Mucosa of descending colon (tissue), 3 donors: ENCODE results near the gene SNX4. TPM values are rescaled to one million over a fixed set of nuclear protein-coding genes. Genes with fewer than 3 reads are reported as not detected.
A peak's percentile ranks its signal among the peaks of the same experiment; 100 is the strongest.

Experiments
- ATAC-seq: fragments of 200-7000 bp; cut with Tn5 transposase; one replicate; pipeline ENCODE4 v1.9.1; 2020; ENCODE audit warnings: mild to moderate bottlenecking, moderate library complexity
- DNase-seq, 3 donors: peaks; one replicate each; pipeline ENCODE4 v3.0.0-alpha.2; 2020
- H3K36me3 ChIP-seq: fragments of 200-600 bp; one replicate; pipeline ENCODE4 v1.8.0; 2021; ENCODE audit warnings: low read depth, mild to moderate bottlenecking
- H3K4me1 ChIP-seq: fragments of 200-600 bp; one replicate; pipeline ENCODE4 v1.8.0; 2021; ENCODE audit warnings: low read depth, mild to moderate bottlenecking
- H3K4me3 ChIP-seq: fragments of 200-600 bp; one replicate; pipeline ENCODE4 v1.8.0; 2021; ENCODE audit warnings: mild to moderate bottlenecking
- H3K9me3 ChIP-seq: fragments of 200-600 bp; one replicate; pipeline ENCODE4 v1.8.0; 2021; ENCODE audit warnings: mild to moderate bottlenecking
- intact Hi-C, 2 donors: fragments of 100-400 bp; cut with DNase I in 1 of 2; cut with micrococcal nuclease in 1 of 2; formaldehyde crosslinking; loops; one replicate each; pipeline versions ENCODE4 v1.11.0 to v1.11.1; 2022; cut with DNase I, micrococcal nuclease
- total RNA-seq, 3 donors: library from RNA; stranded (reverse); fragmentation: NEBNext Ultra II Directional in 2 of 3; extraction: Animal tissue kit (Norgen Biotek cat#: 25700) in 2 of 3; gene quantifications; one replicate each; pipeline versions ENCODE4 v1.2.1 to v1.2.4, GENCODE V29; 2021 to 2023
- TF ChIP-seq, protein P1 (sequence below): fragments of 200-600 bp; IDR thresholded peaks from one replicate; pipeline ENCODE4 v1.8.0; 2022; ENCODE audit warnings: antibody characterized with exemption, mild to moderate bottlenecking
- donor health status: DM: no; HTN: no; CAD: no; lungs with moderate emphysema.
- donor health status: DM: no; HTN: no; CAD: no.
- donor health status: DM: no; HTN: yes; CAD: no.

The SNX4 gene
- total RNA-seq, 3 donors from 2014 or later: 34.5 to 50.6 (median 46.9) TPM

DNA sequence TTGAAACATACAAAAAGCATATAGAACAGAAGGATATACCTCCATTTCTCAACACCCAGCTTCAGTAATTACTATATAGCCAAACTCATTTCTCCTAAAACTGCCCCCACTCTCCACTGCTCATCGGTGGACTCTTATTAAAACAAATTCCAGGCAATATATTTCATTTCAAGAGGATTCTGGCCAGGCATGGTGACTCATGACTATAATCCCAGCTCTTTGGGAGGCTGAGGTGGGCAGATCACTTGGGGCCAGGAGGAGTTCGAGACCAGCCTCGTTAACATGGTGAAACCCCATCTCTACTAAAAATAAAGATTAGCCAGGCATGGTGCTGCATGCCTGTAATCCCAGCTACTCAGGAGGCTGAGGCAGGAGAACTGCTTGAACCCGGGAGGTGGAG lies 40.9 kb downstream of the SNX4 start:
- ATAC-seq (no peak), DNase-seq (no peak)
- H3K4me1 ChIP-seq: no peaks in the 10 kb centered on the region
- intact Hi-C loops: no loop called here
- TF ChIP-seq, protein P1, sequence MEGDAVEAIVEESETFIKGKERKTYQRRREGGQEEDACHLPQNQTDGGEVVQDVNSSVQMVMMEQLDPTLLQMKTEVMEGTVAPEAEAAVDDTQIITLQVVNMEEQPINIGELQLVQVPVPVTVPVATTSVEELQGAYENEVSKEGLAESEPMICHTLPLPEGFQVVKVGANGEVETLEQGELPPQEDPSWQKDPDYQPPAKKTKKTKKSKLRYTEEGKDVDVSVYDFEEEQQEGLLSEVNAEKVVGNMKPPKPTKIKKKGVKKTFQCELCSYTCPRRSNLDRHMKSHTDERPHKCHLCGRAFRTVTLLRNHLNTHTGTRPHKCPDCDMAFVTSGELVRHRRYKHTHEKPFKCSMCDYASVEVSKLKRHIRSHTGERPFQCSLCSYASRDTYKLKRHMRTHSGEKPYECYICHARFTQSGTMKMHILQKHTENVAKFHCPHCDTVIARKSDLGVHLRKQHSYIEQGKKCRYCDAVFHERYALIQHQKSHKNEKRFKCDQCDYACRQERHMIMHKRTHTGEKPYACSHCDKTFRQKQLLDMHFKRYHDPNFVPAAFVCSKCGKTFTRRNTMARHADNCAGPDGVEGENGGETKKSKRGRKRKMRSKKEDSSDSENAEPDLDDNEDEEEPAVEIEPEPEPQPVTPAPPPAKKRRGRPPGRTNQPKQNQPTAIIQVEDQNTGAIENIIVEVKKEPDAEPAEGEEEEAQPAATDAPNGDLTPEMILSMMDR: no peak
- no peak overlapping the region for H3K4me3 ChIP-seq
- no peaks in the 10 kb centered on the region for H3K9me3 ChIP-seq
- H3K36me3 ChIP-seq: no peaks in the 10 kb centered on the region

DNA sequence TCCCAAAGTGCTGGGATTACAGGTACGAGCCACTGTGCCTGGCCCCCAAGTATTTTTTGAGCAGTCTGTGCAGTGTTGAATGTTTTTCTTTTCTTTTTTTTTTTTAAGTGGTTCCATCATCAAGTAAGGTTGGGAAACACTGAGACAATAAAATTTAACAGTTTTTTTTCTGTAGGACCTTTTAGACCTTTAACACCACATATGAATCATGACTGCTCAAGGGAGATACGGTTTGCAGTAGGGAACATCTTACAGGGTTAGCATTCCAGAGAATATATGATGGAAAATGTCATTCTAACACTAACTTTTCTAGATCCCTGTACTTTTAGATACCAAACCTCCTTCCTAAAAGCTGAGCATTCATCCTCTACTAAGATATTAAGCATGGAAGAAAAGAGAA lies 41.7 kb downstream of the SNX4 start:
- H3K36me3 ChIP-seq: no peaks in the 10 kb centered on the region
- DNase-seq: no peak

GRCh38 chr3:125477701-125478100 lies 42.3 kb downstream of the SNX4 start:
- no peak overlapping the region for H3K4me3 ChIP-seq
- no peaks in the 10 kb centered on the region for H3K9me3 ChIP-seq
- TF ChIP-seq, protein P1: no peak
- intact Hi-C loops: no loop called here
- no peaks in the 10 kb centered on the region for H3K4me1 ChIP-seq
- H3K36me3 ChIP-seq: no peaks in the 10 kb centered on the region
- no peak for ATAC-seq
- no peak for DNase-seq

More for the DNA sequence above, 41.7 kb downstream of the SNX4 start:
- TF ChIP-seq, protein P1: no peak
- no peak overlapping the region for H3K4me3 ChIP-seq
- H3K9me3 ChIP-seq: no peaks in the 10 kb centered on the region
- ATAC-seq: no peak
- H3K4me1 ChIP-seq: no peaks in the 10 kb centered on the region
- intact Hi-C loops: no loop called here

DNA sequence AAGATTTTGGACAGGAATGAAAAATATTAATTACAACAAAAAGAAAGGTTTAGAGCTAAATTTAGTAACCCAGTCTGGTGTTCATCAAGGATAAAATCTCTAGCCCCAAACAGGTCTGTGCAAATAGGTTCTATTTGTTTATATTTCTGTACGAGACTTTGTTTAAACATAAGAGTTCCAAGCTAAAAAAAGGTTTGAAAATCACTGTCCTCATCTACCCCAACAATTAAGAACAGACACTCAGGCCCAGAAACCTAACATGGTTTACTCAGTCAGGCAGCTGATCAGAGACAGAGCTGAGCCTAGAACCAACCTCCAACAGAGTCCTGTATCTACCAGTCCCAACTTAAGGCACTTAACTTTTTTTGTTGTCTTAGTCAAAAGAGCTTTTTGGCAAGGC lies 49.3 kb downstream of the SNX4 start:
- intact Hi-C loops: no loop called here
- no peak for DNase-seq
- no peaks in the 10 kb centered on the region for H3K4me1 ChIP-seq
- no peak for ATAC-seq
- no peaks in the 10 kb centered on the region for H3K9me3 ChIP-seq
- no peak overlapping the region for H3K4me3 ChIP-seq
- TF ChIP-seq, protein P1: no peak
- peaks cover 5% of the 10 kb centered on the region for H3K36me3 ChIP-seq

- DNase-seq: peak in 1 of 3 donors; percentile 29
- peak; percentile 80 for ATAC-seq
- peaks cover 6% of the 10 kb centered on the region for H3K4me1 ChIP-seq
- no peaks in the 10 kb centered on the region for H3K9me3 ChIP-seq
- TF ChIP-seq, protein P1: no peak
- H3K4me3 ChIP-seq: no peak overlapping the region
- H3K36me3 ChIP-seq: no peaks in the 10 kb centered on the region
- intact Hi-C loops: no loop called here
Measured at GRCh38 chr3:125462722-125463299, 57.2 kb downstream of the SNX4 start.

GRCh38 chr3:125461896-125462295 lies 58.1 kb downstream of the SNX4 start:
- ATAC-seq: no peak
- H3K4me1 ChIP-seq: peaks cover 6% of the 10 kb centered on the region
- TF ChIP-seq, protein P1: no peak
- intact Hi-C loops: no loop called here
- peaks cover 2% of the 10 kb centered on the region for H3K36me3 ChIP-seq
- DNase-seq: no peak
- H3K9me3 ChIP-seq: no peaks in the 10 kb centered on the region
- H3K4me3 ChIP-seq: no peak overlapping the region
